IPS-15b (cell line): Measurements from ENCODE around the gene OSTN.
"Not testable (repeated sequence)": the region's sequence is repeated elsewhere in the genome, so short reads cannot be mapped to it uniquely, and the experiment has no call there.

Experiments used
- H3K27me3 ChIP-seq: one replicate; pipeline ENCODE4 v1.6.1; 2013; ENCODE audit warnings: low read length; ENCODE audit not compliant: control insufficient read depth, insufficient read depth
- H3K36me3 ChIP-seq: one replicate; pipeline ENCODE4 v1.6.1; 2013; ENCODE audit warnings: low read length; ENCODE audit not compliant: control insufficient read depth, insufficient read depth
- H3K4me1 ChIP-seq: one replicate; pipeline ENCODE4 v1.6.1; 2013; ENCODE audit warnings: mild to moderate bottlenecking, low read length; ENCODE audit not compliant: control insufficient read depth, insufficient read depth
- H3K4me3 ChIP-seq: one replicate; pipeline ENCODE4 v1.5.1; 2013; ENCODE audit warnings: low read depth, low read length
- H3K9ac ChIP-seq: one replicate; pipeline ENCODE4 v1.6.1; 2013; ENCODE audit warnings: low read depth, mild to moderate bottlenecking, low read length
- H3K9me3 ChIP-seq: one replicate; pipeline ENCODE4 v1.6.1; 2013; ENCODE audit warnings: mild to moderate bottlenecking, low read length; ENCODE audit not compliant: control insufficient read depth, insufficient read depth

OSTN gene

GRCh38 chr3:191269289-191270085, 70.4 kb downstream of the OSTN start:
- H3K4me1 ChIP-seq, result no peaks in the 10 kb centered on the region
- H3K27me3 ChIP-seq, result no peaks in the 10 kb centered on the region
- H3K9ac ChIP-seq, result no peak overlapping the region
- no peaks in the 10 kb centered on the region for H3K9me3 ChIP-seq
- no peaks in the 10 kb centered on the region for H3K36me3 ChIP-seq
- H3K4me3 ChIP-seq, result no peak overlapping the region

GRCh38 chr3:191275244-191275643, 76.2 kb downstream of the OSTN start:
- H3K36me3 ChIP-seq, H3K4me3 ChIP-seq, H3K27me3 ChIP-seq, H3K9me3 ChIP-seq, H3K4me1 ChIP-seq, H3K9ac ChIP-seq: not testable (repeated sequence)

- Histone ChIP-seq H3K27me3 (no peaks in the 10 kb centered on the region), H3K9ac (no peak overlapping the region), H3K9me3 (no peaks in the 10 kb centered on the region), H3K4me3 (no peak overlapping the region), H3K36me3 (no peaks in the 10 kb centered on the region), H3K4me1 (no peaks in the 10 kb centered on the region)
Observed at GRCh38 chr3:191275751-191276150, 76.7 kb downstream of the OSTN start.

- Histone ChIP-seq H3K9me3 (no peaks in the 10 kb centered on the region), H3K9ac (no peak overlapping the region), H3K36me3 (no peaks in the 10 kb centered on the region), H3K4me3 (no peak overlapping the region), H3K4me1 (no peaks in the 10 kb centered on the region), H3K27me3 (no peaks in the 10 kb centered on the region)
Observed at GRCh38 chr3:191280111-191280510, 81.1 kb downstream of the OSTN start.

GRCh38 chr3:191280882-191281281, 81.8 kb downstream of the OSTN start:
- Histone ChIP-seq H3K9me3 (no peaks in the 10 kb centered on the region), H3K4me1 (no peaks in the 10 kb centered on the region), H3K36me3 (no peaks in the 10 kb centered on the region), H3K9ac (no peak overlapping the region), H3K27me3 (no peaks in the 10 kb centered on the region), H3K4me3 (no peak overlapping the region)

GRCh38 chr3:191282251-191283185, 83.5 kb downstream of the OSTN start:
- H3K4me3 ChIP-seq, result no peak overlapping the region

GRCh38 chr3:191283400-191283799, 84.4 kb downstream of the OSTN start:
- Histone ChIP-seq H3K9me3 (no peaks in the 10 kb centered on the region), H3K4me1 (no peaks in the 10 kb centered on the region), H3K27me3 (no peaks in the 10 kb centered on the region), H3K9ac (no peak overlapping the region), H3K4me3 (no peak overlapping the region), H3K36me3 (no peaks in the 10 kb centered on the region)

More at GRCh38 chr3:191282251-191283185, 83.5 kb downstream of the OSTN start:
- no peak overlapping the region for H3K9ac ChIP-seq
- H3K4me1 ChIP-seq, result no peaks in the 10 kb centered on the region
- no peaks in the 10 kb centered on the region for H3K27me3 ChIP-seq
- H3K9me3 ChIP-seq, result no peaks in the 10 kb centered on the region
- no peaks in the 10 kb centered on the region for H3K36me3 ChIP-seq

GRCh38 chr3:191290311-191291025, 91.4 kb downstream of the OSTN start:
- Histone ChIP-seq H3K9me3 (no peaks in the 10 kb centered on the region), H3K9ac (no peak overlapping the region), H3K27me3 (no peaks in the 10 kb centered on the region), H3K4me3 (no peak overlapping the region), H3K4me1 (no peaks in the 10 kb centered on the region), H3K36me3 (no peaks in the 10 kb centered on the region)

- no peak overlapping the region for H3K4me3 ChIP-seq
- no peaks in the 10 kb centered on the region for H3K9me3 ChIP-seq
- H3K4me1 ChIP-seq, result no peaks in the 10 kb centered on the region
- H3K27me3 ChIP-seq, result no peaks in the 10 kb centered on the region
- no peak overlapping the region for H3K9ac ChIP-seq
- no peaks in the 10 kb centered on the region for H3K36me3 ChIP-seq
Observed at GRCh38 chr3:191292243-191293015, 93.4 kb downstream of the OSTN start.

- Histone ChIP-seq H3K4me1 (no peaks in the 10 kb centered on the region), H3K27me3 (no peaks in the 10 kb centered on the region), H3K9me3 (no peaks in the 10 kb centered on the region), H3K36me3 (no peaks in the 10 kb centered on the region), H3K9ac (no peak overlapping the region), H3K4me3 (no peak overlapping the region)
Observed at GRCh38 chr3:191294291-191294690, 95.2 kb downstream of the OSTN start.

GRCh38 chr3:191296041-191296541, 97.0 kb downstream of the OSTN start:
- H3K4me1 ChIP-seq, result no peaks in the 10 kb centered on the region
- H3K9ac ChIP-seq, result no peak overlapping the region
- no peak overlapping the region for H3K4me3 ChIP-seq
- H3K27me3 ChIP-seq, result no peaks in the 10 kb centered on the region
- no peaks in the 10 kb centered on the region for H3K36me3 ChIP-seq
- no peaks in the 10 kb centered on the region for H3K9me3 ChIP-seq
